ENCODE results near the gene CYP1A2. TPM values are rescaled to one million over a fixed set of nuclear protein-coding genes. Genes with fewer than 3 reads are reported as not detected.
"Not testable (repeated sequence)": the region's sequence is repeated elsewhere in the genome, so short reads cannot be mapped to it uniquely, and the experiment has no call there.

The CYP1A2 gene
- polyA plus RNA-seq, 1 donor, result not detected

GRCh38 chr15:74738239-74738638 lies 10.4 kb upstream of the CYP1A2 start:
- not testable (repeated sequence) for DNase-seq

- no peak for DNase-seq
These were observed 6.2 kb upstream of the CYP1A2 start for GRCh38 chr15:74742422-74742821.

GRCh38 chr15:74746389-74746788 lies 2.3 kb upstream of the CYP1A2 start:
- no peak for DNase-seq

GRCh38 chr15:74749832-74750231 lies 1.2 kb downstream of the CYP1A2 start:
- no peak for DNase-seq

GRCh38 chr15:74750751-74751150 lies 2.1 kb downstream of the CYP1A2 start:
- DNase-seq, result no peak

- no peak for DNase-seq
These were observed 3.4 kb downstream of the CYP1A2 start for GRCh38 chr15:74752011-74752410.

- DNase-seq, result no peak
These were observed 3.9 kb downstream of the CYP1A2 start for GRCh38 chr15:74752531-74752930.

GRCh38 chr15:74754593-74755215 lies 6.1 kb downstream of the CYP1A2 start:
- DNase-seq, result no peak

- no peak for DNase-seq
These were observed 10.1 kb downstream of the CYP1A2 start for GRCh38 chr15:74758736-74759135.

GRCh38 chr15:74762791-74763150 lies 14.1 kb downstream of the CYP1A2 start:
- DNase-seq, result no peak

- DNase-seq, result no peak
These were observed 14.8 kb downstream of the CYP1A2 start for GRCh38 chr15:74763416-74763815.

GRCh38 chr15:74767167-74768098 lies 18.8 kb downstream of the CYP1A2 start:
- DNase-seq, result no peak

GRCh38 chr15:74768099-74768770 lies 19.6 kb downstream of the CYP1A2 start:
- no peak for DNase-seq

- peak; percentile 54 for DNase-seq
These were observed 20.2 kb downstream of the CYP1A2 start for GRCh38 chr15:74768771-74769342.

GRCh38 chr15:74769463-74770025 lies 20.9 kb downstream of the CYP1A2 start:
- no peak for DNase-seq

- DNase-seq, result no peak
These were observed 21.7 kb downstream of the CYP1A2 start for GRCh38 chr15:74770211-74770903.

- DNase-seq, result no peak
These were observed 24.7 kb downstream of the CYP1A2 start for GRCh38 chr15:74773329-74773728.

- DNase-seq, result no peak
These were observed 25.1 kb downstream of the CYP1A2 start for GRCh38 chr15:74773731-74774252.

GRCh38 chr15:74775132-74775562 lies 26.5 kb downstream of the CYP1A2 start:
- DNase-seq, result no peak

GRCh38 chr15:74775894-74776293 lies 27.2 kb downstream of the CYP1A2 start:
- no peak for DNase-seq
